ENCODE measurements around the gene XPR1. TPM values are rescaled to one million over a fixed set of nuclear protein-coding genes. Genes with fewer than 3 reads are reported as not detected.

Gene XPR1
- total and polyA plus RNA-seq, 5 experiments from 2014 or later, result 2.8 to 19.1 (median 4.6) TPM

DNA sequence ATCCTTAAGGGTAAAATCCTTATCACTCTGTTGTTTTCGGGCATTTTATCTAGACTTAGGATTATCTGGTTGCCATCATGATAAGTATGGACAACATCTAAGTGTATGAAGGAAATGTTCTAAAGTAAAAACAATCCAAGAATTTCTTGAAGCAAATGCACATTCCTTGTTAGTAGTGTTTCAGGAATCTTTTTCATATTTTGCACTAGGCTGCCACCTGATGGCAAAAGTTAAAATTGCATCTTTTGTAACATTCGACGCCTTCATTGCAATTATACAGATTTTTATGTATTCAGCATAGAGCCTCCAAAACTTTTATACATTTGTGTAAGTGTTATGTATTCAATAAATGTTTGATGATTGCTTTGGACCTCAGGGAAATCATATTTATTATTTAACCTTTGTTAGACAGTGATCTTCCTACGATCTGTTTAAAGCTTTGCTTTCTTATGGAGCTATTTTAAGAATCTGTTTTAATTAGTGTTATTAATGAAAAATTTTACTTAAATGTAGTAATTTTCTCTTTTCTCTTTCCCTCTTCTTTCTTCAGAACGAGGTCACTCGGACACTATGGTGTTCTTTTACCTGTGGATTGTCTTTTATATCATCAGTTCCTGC, 231.4 kb downstream of the XPR1 start:
- peaks cover 4 to 20% (median 6%) of the 10 kb centered on the region in 3 donors for H3K36me3 Mint-ChIP-seq
- H3K27me3 Mint-ChIP-seq, result no peaks in the 10 kb centered on the region
- H3K4me3 Mint-ChIP-seq, result no peak overlapping the region
- ATAC-seq (no peak), DNase-seq (peak in 6 of 10 donors; percentile 3 to 52 (median 29))
- POLR2A ChIA-PET, result interaction anchor here (1.1 kb wide), 1 partner anchor 361 kb away, joined by 3 read pairs; the partner anchor contains the start of gene ACBD6
- no peaks in the 10 kb centered on the region for H3K9me3 Mint-ChIP-seq
- no peaks in the 10 kb centered on the region for H3K4me1 Mint-ChIP-seq
- H3K27ac Mint-ChIP-seq, result peak overlapping the region in 2 of 10 donors; percentile 36 to 56

GRCh38 chr1:180881806-180882509, 250.1 kb downstream of the XPR1 start:
- no peaks in the 10 kb centered on the region for H3K27me3 Mint-ChIP-seq
- POLR2A ChIA-PET, result no interaction called here
- ATAC-seq, result no peak
- peaks cover 0 to 36% (median 3%) of the 10 kb centered on the region in 3 donors for H3K36me3 Mint-ChIP-seq
- no peak overlapping the region for H3K4me3 Mint-ChIP-seq
- peak overlapping the region in 2 of 10 donors; percentile 62 to 87 for H3K27ac Mint-ChIP-seq
- peak in 1 of 10 donors; percentile 10 for DNase-seq
- no peaks in the 10 kb centered on the region for H3K4me1 Mint-ChIP-seq
- H3K9me3 Mint-ChIP-seq, result no peaks in the 10 kb centered on the region

GRCh38 chr1:180884588-180885300, 252.9 kb downstream of the XPR1 start:
- no peak overlapping the region for H3K27ac Mint-ChIP-seq
- ATAC-seq (no peak), DNase-seq (no peak)
- POLR2A ChIA-PET, result no interaction called here
- H3K36me3 Mint-ChIP-seq, result peaks cover 0 to 40% (median 3%) of the 10 kb centered on the region in 3 donors
- H3K27me3 Mint-ChIP-seq, result no peaks in the 10 kb centered on the region
- H3K4me3 Mint-ChIP-seq, result no peak overlapping the region
- H3K9me3 Mint-ChIP-seq, result no peaks in the 10 kb centered on the region
- peaks cover 0 to 6% (median 0%) of the 10 kb centered on the region in 4 donors for H3K4me1 Mint-ChIP-seq

GRCh38 chr1:180886338-180886737, 254.5 kb downstream of the XPR1 start:
- no peak overlapping the region for H3K27ac Mint-ChIP-seq
- no peak overlapping the region for H3K4me3 Mint-ChIP-seq
- peaks cover 0 to 39% (median 1%) of the 10 kb centered on the region in 3 donors for H3K36me3 Mint-ChIP-seq
- no peak for DNase-seq
- no peak for ATAC-seq
- H3K9me3 Mint-ChIP-seq, result no peaks in the 10 kb centered on the region
- H3K27me3 Mint-ChIP-seq, result no peaks in the 10 kb centered on the region
- POLR2A ChIA-PET, result no interaction called here
- H3K4me1 Mint-ChIP-seq, result peaks cover 0 to 6% (median 0%) of the 10 kb centered on the region in 4 donors

GRCh38 chr1:180887841-180888240, 256.0 kb downstream of the XPR1 start:
- Mint-ChIP-seq H3K36me3 (peaks cover 0 to 31% (median 1%) of the 10 kb centered on the region in 3 donors), H3K9me3 (no peaks in the 10 kb centered on the region), H3K4me1 (peaks cover 0 to 6% (median 2%) of the 10 kb centered on the region in 4 donors), H3K27me3 (no peaks in the 10 kb centered on the region), H3K27ac (no peak overlapping the region), H3K4me3 (no peak overlapping the region)
- DNase-seq (no peak), ATAC-seq (no peak)
- POLR2A ChIA-PET, result no interaction called here

DNA sequence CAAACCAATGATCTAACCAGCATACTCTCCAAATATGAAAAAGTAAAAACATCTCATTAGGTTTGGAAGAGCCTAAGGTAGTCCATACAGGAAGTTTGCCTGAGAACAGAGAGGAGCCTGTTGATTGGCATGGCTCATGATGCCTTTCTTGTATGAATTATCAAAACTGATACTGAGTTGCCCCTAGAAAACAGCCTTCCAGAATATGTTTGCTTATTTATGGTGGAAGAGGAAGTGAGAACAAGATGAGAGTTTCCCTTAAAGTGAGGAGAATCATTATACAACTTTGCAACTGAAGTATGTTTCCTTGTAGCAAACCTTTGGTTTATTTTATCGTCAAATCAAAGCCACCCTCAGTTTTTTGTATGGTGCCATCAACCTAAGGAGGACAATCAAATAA, 257.0 kb downstream of the XPR1 start:
- no peaks in the 10 kb centered on the region for H3K27me3 Mint-ChIP-seq
- no peaks in the 10 kb centered on the region for H3K9me3 Mint-ChIP-seq
- POLR2A ChIA-PET, result no interaction called here
- H3K4me1 Mint-ChIP-seq, result peaks cover 4 to 8% (median 7%) of the 10 kb centered on the region in 4 donors
- ATAC-seq (no peak), DNase-seq (no peak)
- H3K36me3 Mint-ChIP-seq, result peaks cover 0 to 22% (median 0%) of the 10 kb centered on the region in 3 donors
- no peak overlapping the region for H3K4me3 Mint-ChIP-seq
- H3K27ac Mint-ChIP-seq, result peak overlapping the region in 1 of 10 donors; percentile 0

GRCh38 chr1:180889325-180889724, 257.5 kb downstream of the XPR1 start:
- Mint-ChIP-seq H3K4me3 (no peak overlapping the region), H3K36me3 (peaks cover 0 to 18% (median 0%) of the 10 kb centered on the region in 3 donors), H3K27ac (peak overlapping the region in 1 of 10 donors; percentile 2), H3K4me1 (peaks cover 7 to 13% (median 9%) of the 10 kb centered on the region in 4 donors), H3K9me3 (no peaks in the 10 kb centered on the region), H3K27me3 (no peaks in the 10 kb centered on the region)
- DNase-seq (no peak), ATAC-seq (no peak)
- POLR2A ChIA-PET, result no interaction called here

GRCh38 chr1:180892272-180892671, 260.4 kb downstream of the XPR1 start:
- no peak overlapping the region for H3K27ac Mint-ChIP-seq
- H3K4me1 Mint-ChIP-seq, result peaks cover 7 to 16% (median 10%) of the 10 kb centered on the region in 4 donors
- no peak overlapping the region for H3K4me3 Mint-ChIP-seq
- no peaks in the 10 kb centered on the region for H3K27me3 Mint-ChIP-seq
- ATAC-seq (no peak), DNase-seq (no peak)
- POLR2A ChIA-PET, result no interaction called here
- peaks cover 0 to 22% (median 0%) of the 10 kb centered on the region in 9 donors for H3K9me3 Mint-ChIP-seq
- H3K36me3 Mint-ChIP-seq, result peaks cover 0 to 9% (median 9%) of the 10 kb centered on the region in 3 donors

DNA sequence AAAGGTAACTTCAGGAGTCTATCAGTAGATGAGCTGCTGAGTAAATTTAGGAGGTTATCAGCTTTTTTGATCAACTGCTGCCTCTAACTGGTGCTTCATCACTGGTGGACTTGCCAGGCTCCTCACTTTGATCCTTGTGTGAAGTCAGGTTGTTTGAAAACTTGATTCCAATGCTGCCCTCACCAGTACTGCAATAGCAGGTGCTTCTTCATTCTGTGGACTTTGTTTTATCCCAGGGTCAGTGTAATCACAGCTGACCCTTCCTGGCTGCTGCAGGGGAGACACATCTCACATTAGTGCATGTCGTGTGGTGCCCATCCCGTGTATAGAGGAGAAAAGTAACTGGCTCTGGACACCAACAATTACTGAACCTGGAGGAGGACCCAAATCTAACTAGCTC, 260.9 kb downstream of the XPR1 start:
- Mint-ChIP-seq H3K9me3 (peaks cover 0 to 22% (median 0%) of the 10 kb centered on the region in 9 donors), H3K4me3 (no peak overlapping the region), H3K27me3 (no peaks in the 10 kb centered on the region), H3K27ac (peak overlapping the region in 1 of 10 donors; percentile 45), H3K4me1 (peaks cover 7 to 16% (median 10%) of the 10 kb centered on the region in 4 donors), H3K36me3 (peaks cover 0 to 9% (median 7%) of the 10 kb centered on the region in 3 donors)
- ATAC-seq (no peak), DNase-seq (no peak)
- POLR2A ChIA-PET, result no interaction called here

DNA sequence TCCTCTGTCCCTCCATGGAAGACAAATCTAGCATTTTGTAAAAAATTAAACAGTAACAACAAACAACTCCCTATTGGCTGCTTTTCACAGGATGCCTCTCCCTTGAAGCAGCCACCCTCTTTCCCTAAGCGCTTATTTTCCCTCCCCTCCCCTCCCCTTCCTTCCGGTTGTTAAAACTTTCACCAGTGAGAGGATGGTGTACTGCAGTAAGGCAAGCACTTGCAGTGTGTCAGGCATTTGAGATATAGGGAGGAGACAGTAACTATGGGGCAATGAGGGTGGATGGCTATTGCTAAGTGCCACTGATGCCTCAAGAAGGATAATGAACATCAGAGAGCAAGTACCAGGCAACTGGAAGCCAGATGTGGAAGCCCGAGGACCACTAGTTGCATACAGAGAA, 261.8 kb downstream of the XPR1 start:
- H3K4me3 Mint-ChIP-seq, result no peak overlapping the region
- no peak for DNase-seq
- H3K9me3 Mint-ChIP-seq, result peaks cover 0 to 22% (median 0%) of the 10 kb centered on the region in 9 donors
- peaks cover 0 to 9% (median 5%) of the 10 kb centered on the region in 3 donors for H3K36me3 Mint-ChIP-seq
- H3K27ac Mint-ChIP-seq, result peak overlapping the region in 3 of 10 donors; percentile 2 to 13 (median 4)
- H3K27me3 Mint-ChIP-seq, result no peaks in the 10 kb centered on the region
- POLR2A ChIA-PET, result no interaction called here
- ATAC-seq, result no peak
- H3K4me1 Mint-ChIP-seq, result peaks cover 7 to 16% (median 10%) of the 10 kb centered on the region in 4 donors

GRCh38 chr1:180896161-180896560, 264.3 kb downstream of the XPR1 start:
- H3K4me1 Mint-ChIP-seq, result peaks cover 3 to 16% (median 10%) of the 10 kb centered on the region in 4 donors
- peaks cover 0 to 22% (median 0%) of the 10 kb centered on the region in 9 donors for H3K9me3 Mint-ChIP-seq
- peaks cover 0 to 9% (median 5%) of the 10 kb centered on the region in 3 donors for H3K36me3 Mint-ChIP-seq
- H3K27ac Mint-ChIP-seq, result no peak overlapping the region
- peaks cover 0 to under 1% (median 0%) of the 10 kb centered on the region in 5 donors for H3K27me3 Mint-ChIP-seq
- DNase-seq (no peak), ATAC-seq (no peak)
- H3K4me3 Mint-ChIP-seq, result no peak overlapping the region
- POLR2A ChIA-PET, result no interaction called here

- H3K4me3 Mint-ChIP-seq, result no peak overlapping the region
- DNase-seq (no peak), ATAC-seq (no peak)
- H3K36me3 Mint-ChIP-seq, result peaks cover 0 to 9% (median 5%) of the 10 kb centered on the region in 3 donors
- peaks cover 3 to 12% (median 10%) of the 10 kb centered on the region in 4 donors for H3K4me1 Mint-ChIP-seq
- POLR2A ChIA-PET, result no interaction called here
- no peak overlapping the region for H3K27ac Mint-ChIP-seq
- peaks cover 0 to 22% (median 0%) of the 10 kb centered on the region in 9 donors for H3K9me3 Mint-ChIP-seq
- peaks cover 0 to 6% (median 0%) of the 10 kb centered on the region in 5 donors for H3K27me3 Mint-ChIP-seq
Observed at GRCh38 chr1:180898441-180899219, 266.8 kb downstream of the XPR1 start.

All from naive thymus-derived CD8-positive, alpha-beta T cell (primary cell).